Fibroblast of skin of right biceps (primary cell): ENCODE results near the gene PAX8.
A peak's percentile ranks its signal among the peaks of the same experiment; 100 is the strongest.

Experiments
- DNase-seq: peaks from one replicate; pipeline ENCODE4 v3.0.0-alpha.2; 2013

The PAX8 gene

DNA sequence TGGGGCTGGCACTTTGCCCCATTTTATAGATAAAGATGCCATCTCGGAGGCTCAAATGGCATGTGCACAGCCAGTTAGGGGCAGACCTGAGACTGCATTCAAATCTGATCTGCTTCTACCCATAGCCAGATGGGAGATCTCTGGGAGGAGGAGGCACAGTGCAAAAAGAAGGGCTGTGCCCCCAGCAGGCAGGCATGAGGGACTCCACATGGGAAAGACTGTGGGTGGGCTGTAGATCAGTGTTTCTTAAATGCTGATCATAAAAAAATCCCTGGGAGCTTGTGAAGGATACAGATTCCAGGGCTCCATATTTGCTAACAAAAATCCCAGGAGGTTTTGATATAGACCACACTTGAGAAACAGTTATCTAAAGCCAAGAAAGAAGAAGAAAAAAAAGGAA is 15.2 kb downstream of the PAX8 start:
- no peak for DNase-seq

DNA sequence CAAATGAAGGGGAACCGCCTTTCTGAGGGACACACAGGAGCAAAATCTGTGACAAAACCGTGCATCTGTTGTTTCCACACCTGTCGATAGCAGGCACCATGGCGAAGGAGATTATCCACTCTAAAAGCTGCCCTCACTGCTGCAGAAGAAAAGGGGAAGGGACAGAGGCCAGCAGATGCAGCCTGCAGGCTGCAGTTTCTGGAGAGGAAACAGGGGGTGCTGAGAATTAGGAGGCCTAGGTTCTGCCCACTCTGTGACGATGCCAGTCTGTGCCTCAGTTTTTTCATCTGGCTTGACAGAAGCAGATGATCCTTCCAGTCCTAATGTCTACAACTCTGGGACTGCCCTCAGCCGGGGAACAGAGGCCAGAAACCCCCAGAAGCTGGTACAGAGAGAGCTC is 17.7 kb downstream of the PAX8 start:
- no peak for DNase-seq

DNA sequence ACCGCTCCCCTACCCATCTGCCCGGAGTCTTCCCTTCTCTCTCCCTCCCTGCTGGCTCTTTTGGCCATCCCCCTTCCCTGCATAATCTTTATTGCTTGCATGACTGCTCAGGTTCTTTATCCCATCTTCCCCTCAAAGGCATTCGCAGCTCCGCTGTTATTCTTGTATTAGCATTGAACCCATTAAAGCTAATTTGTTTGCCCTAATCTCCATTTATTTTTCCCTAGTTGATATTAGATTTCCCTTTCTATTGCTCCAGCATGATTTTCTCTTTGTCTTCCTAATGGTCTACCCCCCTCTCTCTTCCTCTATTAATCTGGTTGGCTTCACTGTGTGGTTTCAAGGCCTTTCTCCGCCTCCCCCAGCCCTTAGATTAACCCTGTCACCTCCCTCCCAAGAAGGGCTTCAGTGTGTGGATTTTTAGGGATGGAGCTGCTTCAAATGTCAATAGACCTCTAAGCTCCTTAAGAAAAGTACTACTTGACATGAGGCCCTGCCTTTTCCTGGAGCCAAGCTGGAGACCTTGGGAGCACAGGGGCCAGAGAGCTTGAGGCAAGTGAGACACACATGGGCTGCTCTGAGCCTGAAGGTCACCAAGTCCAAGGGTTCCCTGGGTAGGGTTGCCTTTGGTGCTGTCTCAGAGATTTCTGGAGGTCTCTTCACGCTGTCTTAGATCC is 20.1 kb downstream of the PAX8 start:
- DNase-seq = no peak

DNA sequence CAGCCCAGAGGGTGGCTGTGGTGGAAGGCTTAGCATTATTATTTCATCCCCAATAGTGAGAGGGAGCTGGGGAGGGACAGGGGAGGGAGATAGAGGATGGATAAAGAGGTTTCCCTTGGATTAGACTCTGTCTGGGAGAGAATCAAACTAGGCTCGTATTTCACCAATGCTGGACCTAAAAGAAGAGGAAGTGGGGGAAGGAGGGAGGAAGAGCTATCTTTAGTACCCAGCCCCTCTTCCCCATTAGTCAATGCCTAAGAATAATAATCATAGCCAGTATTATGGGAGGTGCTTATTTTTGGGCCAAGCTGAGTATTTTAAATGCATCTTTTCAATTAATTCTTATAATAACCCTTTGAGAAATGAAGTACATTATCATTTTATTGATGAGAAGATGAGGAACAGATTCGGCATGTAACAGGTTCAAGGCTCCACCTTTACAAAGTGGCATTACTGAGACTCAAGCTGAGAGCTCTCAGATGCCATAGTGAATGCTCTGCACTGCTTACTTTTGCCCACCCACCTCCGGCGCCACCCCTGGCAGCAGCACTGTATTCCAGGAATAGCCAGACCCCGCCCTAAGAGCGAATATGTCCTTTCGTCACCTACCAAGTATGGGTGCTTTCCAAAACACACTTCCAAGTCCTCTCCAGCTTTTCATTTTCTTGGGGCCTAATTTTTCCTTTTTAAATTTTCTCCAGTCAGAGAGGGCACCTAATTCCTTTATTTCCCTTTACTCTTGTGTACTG is 21.0 kb downstream of the PAX8 start:
- DNase-seq = peak; percentile 46

DNA sequence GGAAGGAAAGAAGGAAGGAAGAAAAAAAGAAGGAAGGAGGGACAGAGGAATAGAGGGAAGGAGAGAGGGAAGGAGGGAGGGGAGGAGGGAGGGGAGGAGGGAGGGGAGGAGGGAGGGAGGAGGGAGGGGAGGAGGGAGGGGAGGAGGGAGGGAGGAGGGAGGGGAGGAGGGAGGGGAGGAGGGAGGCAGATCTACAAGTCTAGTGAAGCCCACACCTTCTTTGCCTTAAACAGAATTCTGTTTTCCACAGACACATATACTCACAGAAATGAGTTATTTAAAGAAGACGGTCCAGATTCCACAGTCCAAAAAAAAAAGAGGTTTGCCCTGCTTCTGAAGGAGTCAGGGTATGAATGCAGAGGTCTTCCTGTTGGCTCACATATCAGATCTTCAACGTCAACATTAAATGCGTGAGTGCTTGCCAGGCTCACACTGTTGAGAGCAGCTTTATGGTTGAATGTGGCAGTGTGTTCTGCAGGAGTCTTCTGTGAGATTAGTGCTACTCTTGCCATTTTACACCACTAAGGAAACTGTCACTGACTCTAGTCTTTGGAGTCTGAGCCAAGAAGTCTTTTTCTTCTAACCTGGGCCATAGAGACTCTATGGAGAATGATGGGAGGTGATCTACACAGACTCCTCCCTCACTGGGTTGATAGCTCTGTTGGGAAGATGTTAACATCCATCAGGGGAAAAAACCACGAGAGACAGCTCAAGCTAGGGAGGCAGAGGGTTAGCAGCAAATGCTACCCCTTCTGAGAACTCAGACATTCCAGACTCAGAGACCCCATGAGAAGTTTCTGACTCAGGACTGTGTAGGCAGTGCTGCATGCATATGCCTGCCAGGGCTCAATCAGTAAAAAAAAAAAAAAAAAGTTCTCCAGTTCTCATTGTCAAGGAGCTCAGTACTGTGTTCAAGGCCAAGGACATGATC is 23.3 kb downstream of the PAX8 start:
- peak; percentile 44 for DNase-seq

DNA sequence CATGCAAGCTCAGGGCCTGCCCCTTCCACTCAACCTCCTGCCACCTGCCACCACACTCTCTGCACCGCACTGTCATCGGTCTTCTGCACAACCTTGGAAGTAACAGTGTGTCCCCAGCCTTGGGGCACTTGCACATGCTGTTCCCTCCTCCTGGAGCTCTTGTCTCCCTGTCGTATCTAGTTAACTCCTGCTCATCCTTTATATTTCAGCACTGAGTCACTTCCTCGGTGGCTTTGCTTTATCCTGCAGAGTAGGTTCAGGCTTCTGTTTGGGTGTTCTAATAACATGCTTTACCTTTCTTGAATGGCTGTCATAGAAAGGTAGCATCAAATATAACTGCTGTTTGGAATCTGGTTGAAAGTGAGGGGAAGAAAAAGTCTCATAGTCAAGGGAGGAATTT is 25.3 kb downstream of the PAX8 start:
- no peak for DNase-seq

DNA sequence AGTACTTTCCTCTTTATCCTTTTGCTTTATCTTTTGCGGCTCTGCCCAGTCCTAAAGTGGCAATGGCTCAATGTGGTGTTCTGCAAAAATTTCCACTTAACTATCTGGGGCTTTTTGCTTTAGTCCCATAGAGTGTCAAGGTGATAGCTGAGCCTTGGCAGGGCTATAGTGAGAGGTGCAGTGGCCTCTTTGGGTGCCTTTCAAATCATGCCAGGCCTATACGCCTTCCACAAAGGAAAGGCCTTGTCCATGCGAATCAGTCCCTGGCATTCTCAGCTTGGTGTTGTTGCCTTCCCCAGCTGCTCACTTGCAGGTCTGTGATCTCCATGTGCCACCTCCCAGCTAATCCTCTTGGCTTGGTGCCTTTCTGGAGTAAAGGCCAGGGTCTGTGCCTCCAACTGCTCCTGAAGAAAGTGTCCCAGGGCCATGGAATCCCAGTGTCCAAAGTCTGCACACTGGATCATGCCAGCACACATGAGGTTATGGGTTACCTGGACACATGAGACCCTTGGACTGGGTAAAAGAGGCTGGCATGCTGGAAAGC is 26.6 kb downstream of the PAX8 start:
- no peak for DNase-seq

DNA sequence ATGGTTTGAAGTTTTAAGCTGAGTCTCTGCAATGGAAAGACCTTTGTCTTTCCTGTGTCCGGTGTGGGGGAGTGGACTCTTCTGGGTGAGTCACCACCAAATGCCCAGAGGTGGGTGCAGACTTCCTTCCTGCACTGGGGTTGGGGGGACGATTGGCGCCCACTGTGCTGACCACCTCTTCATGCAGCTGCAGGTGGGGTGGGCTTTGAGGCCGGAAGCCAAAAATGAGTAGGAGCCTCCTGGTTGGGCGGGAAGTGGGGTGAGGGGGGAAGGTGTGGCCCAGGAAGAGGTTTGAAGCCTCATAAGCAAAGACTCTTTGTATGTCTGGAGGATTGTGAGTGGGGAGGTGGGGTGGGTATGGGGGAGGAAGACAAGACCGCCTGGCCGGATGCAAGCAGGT is 27.6 kb downstream of the PAX8 start:
- no peak for DNase-seq

- peak; percentile 74 for DNase-seq
Measured at GRCh38 chr2:113248997-113249770, 29.5 kb downstream of the PAX8 start.

DNA sequence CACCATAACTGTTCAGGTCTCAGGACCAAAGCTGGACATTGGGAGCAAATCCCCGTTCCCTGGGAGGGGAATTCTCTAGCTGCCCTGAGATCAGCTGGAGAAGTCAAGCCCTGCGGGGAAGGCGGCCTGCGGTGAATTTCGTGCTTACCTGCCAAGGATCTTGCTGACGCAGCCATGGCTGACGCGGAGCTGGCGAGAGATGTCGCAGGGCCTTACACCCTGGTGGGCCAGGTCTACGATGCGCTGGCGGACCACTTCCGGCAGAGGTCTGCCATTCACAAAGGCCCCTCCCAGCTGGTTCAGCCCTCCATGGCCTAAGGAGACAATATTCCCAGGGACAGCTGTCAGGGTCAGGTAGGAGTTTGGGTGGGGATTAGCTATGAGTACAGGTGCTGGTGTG is 32.1 kb downstream of the PAX8 start:
- DNase-seq = no peak

GRCh38 chr2:113245276-113245711 is 33.4 kb downstream of the PAX8 start:
- DNase-seq = no peak

GRCh38 chr2:113242327-113242726 is 36.4 kb downstream of the PAX8 start:
- DNase-seq = no peak

DNA sequence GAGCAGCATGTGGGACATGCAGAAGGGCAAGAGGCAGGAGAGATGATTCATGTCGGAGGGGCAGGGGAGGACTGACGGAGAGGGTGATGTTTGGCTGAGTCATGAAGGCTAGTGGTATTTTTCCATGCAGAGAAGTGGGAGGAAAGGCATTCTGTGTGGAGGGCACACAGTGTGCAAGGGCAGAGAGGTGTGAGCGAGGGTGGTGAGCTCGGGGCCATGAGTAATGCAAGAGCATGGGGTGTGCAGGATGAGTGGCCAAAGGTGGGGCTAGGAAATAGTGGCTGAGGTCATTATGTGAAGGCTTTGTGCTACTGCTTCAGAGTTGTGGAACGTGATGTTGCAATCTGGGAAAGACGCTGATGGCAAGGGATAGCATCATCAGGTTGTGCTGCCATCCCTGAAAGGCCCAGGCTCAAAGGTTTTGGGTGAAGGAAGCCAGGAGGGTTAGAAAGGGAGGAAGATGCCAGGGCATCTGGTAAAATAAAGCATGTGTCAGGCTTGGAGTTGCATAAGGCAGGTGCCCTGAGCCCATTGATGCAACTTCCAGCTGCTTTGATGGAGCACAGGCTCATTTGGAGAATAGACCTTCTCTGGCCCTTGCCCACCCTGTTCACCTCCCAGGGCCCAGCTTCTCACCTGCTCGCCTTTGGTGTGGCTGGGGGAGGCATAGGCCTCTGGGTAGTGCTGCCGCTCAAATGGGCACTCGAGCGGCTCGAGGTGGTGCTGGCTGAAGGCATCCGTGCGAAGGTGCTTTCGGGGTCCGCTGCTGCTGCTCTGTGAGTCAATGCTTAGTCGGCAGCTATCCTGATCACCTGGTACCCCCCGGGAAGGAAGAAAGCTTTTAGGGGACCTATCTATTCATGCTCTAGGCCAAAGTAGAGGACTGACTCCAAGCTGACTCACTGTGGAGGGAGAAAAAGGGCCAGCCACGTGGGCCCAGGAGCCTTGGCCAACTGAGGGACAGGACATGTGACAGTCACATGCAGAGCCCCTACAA is 37.5 kb downstream of the PAX8 start:
- peak; percentile 98 for DNase-seq

DNA sequence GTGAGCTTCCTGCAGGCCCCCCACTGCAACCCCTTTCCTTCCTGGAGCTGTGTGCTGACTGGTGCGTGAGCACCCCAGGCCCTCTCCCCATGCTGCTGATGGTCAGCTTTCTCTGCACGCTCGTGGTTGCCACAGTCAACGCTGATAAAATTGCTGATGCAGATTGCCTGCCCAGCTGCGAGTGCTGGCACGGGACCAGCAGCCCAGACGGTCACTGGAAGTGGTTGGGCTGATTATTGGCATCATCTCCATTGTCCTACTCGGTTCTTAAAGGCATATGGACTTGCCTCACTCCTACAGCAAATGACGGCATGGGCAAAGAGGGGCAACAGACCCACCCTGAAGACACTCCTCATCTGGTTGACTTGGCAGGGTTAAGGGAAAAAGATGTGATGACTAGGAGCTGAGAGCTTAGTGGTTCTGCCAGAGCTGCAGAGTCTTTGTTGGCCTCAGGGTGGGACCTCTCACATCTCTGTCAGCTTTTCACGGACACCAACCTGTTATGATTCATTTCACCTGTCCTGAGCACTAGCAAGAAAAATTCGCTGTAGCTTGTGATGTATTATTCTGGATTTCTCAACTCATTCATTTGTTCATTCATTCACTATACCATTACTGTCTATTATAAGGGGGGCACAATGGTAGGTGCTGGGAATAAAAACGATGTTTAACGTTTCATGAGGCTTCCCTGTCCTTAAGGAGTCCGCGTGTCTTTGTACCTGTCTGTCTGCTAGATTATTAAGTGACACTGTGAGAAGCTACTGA is 38.4 kb downstream of the PAX8 start:
- DNase-seq = peak; percentile 79

DNA sequence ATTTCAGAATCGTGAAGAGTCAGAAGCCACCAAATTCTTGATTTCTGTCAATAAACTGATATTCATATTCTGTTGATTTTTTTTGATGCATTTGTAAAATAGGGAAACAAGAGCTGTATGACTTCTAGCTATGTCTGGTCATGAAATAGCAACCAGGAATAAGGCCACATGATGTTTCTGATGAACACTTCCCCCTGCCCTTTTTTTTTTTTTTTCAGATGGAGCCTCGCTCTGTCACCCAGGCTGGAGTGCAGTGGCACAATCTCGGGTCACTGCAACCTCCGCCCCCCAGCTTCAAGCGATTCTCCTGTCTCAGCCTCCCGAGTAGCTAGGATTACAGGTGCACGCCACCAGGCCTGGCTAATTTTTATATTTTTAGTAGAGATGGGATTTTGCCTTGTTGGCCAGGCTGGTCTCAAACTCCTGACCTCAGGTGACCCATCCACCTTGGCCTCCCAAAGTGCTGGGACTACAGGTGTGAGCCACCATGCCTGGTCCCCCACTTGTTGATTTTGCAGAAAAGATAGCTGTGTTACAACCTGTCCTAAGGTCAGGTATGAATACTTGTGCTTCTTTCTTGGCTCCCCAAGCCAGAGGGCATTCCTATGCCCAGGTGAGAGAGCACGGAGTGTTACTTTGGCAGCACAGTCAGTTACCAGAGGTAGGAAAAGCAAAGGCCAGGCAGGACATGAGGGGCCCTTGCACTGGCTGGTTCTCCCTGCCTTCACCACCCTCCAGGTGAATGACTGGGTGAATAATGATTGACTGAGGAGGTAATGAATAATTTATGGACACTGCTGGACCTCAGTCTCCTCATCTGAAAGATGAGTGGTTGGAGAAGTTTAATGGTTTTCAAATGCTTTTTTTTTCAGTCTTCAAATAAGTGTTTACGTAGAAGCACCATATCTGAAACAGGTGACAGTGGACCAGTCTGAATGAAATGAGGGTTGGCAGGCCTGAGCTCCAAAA is 39.6 kb downstream of the PAX8 start:
- DNase-seq = no peak

DNA sequence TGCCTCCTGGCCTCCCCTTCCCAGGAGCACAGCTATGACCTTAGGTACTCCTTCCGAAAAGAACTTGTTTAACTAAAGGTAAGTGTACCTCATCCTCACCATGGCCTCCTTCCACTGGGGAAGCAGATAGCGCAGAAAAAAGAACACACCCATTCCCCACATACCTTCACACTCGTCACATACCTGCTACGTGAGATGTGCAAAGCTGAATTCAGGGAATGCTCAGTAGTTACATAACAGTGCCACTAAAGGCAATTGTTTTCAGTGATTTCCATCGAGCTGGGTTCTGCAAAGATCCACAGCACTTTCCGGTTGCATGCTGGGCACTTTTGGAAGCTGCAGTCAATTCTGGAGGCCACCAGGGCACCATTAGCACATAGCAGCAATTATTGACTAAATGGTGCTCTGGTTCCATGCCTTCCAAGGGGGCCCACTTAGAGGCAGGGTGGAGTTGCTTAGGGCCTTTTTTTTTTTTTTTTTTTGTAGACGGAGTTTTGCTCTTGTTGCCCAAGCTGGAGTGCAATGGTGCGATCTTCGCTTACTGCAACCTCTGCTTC is 41.0 kb downstream of the PAX8 start:
- no peak for DNase-seq

DNA sequence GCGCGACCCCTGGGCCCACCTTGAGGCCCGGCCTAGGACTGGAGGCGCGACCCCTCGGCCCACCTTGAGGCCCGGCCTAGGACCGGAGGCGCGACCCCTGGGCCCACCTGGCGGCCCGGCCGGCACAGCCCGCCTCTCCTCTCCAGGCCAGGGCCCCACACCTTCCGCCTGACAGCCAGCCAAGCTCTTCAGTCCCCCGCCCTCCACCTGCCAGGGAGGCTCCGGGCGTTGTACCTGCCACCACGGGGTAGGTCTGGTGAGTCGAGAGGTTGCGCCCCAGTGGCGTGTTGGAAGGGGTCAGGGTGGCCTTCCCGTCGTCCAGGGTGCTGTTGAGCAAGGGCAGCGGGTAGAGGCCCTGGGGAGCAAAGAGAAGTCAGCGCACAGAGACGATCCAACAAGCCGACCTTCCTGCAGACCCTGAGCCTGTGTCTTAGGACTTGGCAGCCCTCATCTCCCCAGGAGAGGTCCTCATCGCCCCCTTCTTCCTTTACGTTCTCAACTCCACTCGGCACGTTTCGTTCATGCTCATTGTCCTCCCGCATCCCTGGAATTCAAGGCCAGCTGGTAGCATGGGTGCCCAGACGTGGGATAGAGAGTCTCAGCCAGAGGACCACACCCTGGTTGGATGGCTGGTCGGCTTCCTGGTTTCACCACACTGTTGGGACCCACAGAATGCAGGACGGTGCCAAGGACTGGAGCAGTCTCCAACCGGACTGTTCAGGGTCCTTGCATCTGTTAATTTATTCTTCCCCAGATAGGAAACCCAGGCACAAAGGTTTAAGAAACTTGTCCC is 42.2 kb downstream of the PAX8 start:
- DNase-seq = no peak
